ENCODE data around the gene TOP3A. TPM values are rescaled to one million over a fixed set of nuclear protein-coding genes. Genes with fewer than 3 reads are reported as not detected.

The TOP3A gene
- total RNA-seq, 1 experiment from 2014 or later = 52.2 TPM

GRCh38 chr17:18252160-18252559 is 62.6 kb downstream of the TOP3A start:
- TF ChIP-seq EZH2 (IDR thresholded peaks at IDR 0.05; ENCODE audit: low read depth) (no peak), CTCF (conservative IDR thresholded peaks at IDR 0.05) (no peak)
- Histone ChIP-seq H3K9me2 (ENCODE audit: insufficient read depth) (no peaks in the 10 kb centered on the region), H4K20me1 (ENCODE audit: insufficient read depth) (peaks cover 44% of the 10 kb centered on the region), H3K9me3 (ENCODE audit: insufficient read depth, low read depth) (no peaks in the 10 kb centered on the region), H3K79me2 (ENCODE audit: low read depth) (peaks cover 25% of the 10 kb centered on the region), H3K4me2 (no peak overlapping the region), H2AFZ (no peak overlapping the region), H3K27me3 (ENCODE audit: insufficient read depth, low read depth) (no peaks in the 10 kb centered on the region), H3F3A (ENCODE audit: insufficient read depth, low read depth) (peaks cover 35% of the 10 kb centered on the region), H3K4me3 (no peak overlapping the region), H3K4me1 (replicated peaks; ENCODE audit: insufficient read depth) (peaks cover 12% of the 10 kb centered on the region), H3K27ac (no peak overlapping the region), H3K36me3 (ENCODE audit: low read depth) (peaks cover 52% of the 10 kb centered on the region)
- intact Hi-C loops (cut with micrococcal nuclease; ENCODE audit: unreplicated experiment) = no loop called here
- CTCF ChIA-PET = no interaction called here
- POLR2A ChIA-PET (ENCODE audit: unreplicated experiment) = no interaction called here
- no TSS peak for BruUV-seq (replicated peaks)
- no peak for DNase-seq

GRCh38 chr17:18251204-18251603 is 63.6 kb downstream of the TOP3A start:
- no peak overlapping the region for H3K4me3 ChIP-seq
- POLR2A ChIA-PET (ENCODE audit: unreplicated experiment) = no interaction called here
- no peaks in the 10 kb centered on the region for H3K27me3 ChIP-seq (ENCODE audit: insufficient read depth, low read depth)
- no TSS peak for BruUV-seq (replicated peaks)
- DNase-seq = no peak
- no peak overlapping the region for H3K4me2 ChIP-seq
- peaks cover 3% of the 10 kb centered on the region; the same call in 1 of the 2 replicates for H3K4me1 ChIP-seq (replicated peaks; ENCODE audit: insufficient read depth)
- peaks cover 55% of the 10 kb centered on the region for H3K36me3 ChIP-seq (ENCODE audit: low read depth)
- no peaks in the 10 kb centered on the region for H3K9me3 ChIP-seq (ENCODE audit: insufficient read depth, low read depth)
- TF ChIP-seq CTCF (conservative IDR thresholded peaks at IDR 0.05) (no peak), EZH2 (IDR thresholded peaks at IDR 0.05; ENCODE audit: low read depth) (no peak)
- peaks cover 43% of the 10 kb centered on the region for H4K20me1 ChIP-seq (ENCODE audit: insufficient read depth)
- intact Hi-C loops (cut with micrococcal nuclease; ENCODE audit: unreplicated experiment) = no loop called here
- H2AFZ ChIP-seq = no peak overlapping the region
- H3F3A ChIP-seq (ENCODE audit: insufficient read depth, low read depth) = peaks cover 34% of the 10 kb centered on the region; the same call in 1 of the 2 replicates
- H3K9me2 ChIP-seq (ENCODE audit: insufficient read depth) = no peaks in the 10 kb centered on the region
- H3K79me2 ChIP-seq (ENCODE audit: low read depth) = peaks cover 16% of the 10 kb centered on the region
- no peak overlapping the region for H3K27ac ChIP-seq
- CTCF ChIA-PET = no interaction called here

GRCh38 chr17:18250708-18251107 is 64.1 kb downstream of the TOP3A start:
- H3K27ac ChIP-seq = no peak overlapping the region
- no peaks in the 10 kb centered on the region for H3K27me3 ChIP-seq (ENCODE audit: insufficient read depth, low read depth)
- H3K36me3 ChIP-seq (ENCODE audit: low read depth) = peaks cover 55% of the 10 kb centered on the region
- H3K4me3 ChIP-seq = no peak overlapping the region
- TF ChIP-seq EZH2 (IDR thresholded peaks at IDR 0.05; ENCODE audit: low read depth) (no peak), CTCF (conservative IDR thresholded peaks at IDR 0.05) (no peak)
- no peaks in the 10 kb centered on the region for H3K4me1 ChIP-seq (replicated peaks; ENCODE audit: insufficient read depth)
- no peak overlapping the region for H3K4me2 ChIP-seq
- DNase-seq = no peak
- H3K79me2 ChIP-seq (ENCODE audit: low read depth) = peaks cover 11% of the 10 kb centered on the region
- CTCF ChIA-PET = no interaction called here
- H3F3A ChIP-seq (ENCODE audit: insufficient read depth, low read depth) = peaks cover 38% of the 10 kb centered on the region; the same call in 1 of the 2 replicates
- intact Hi-C loops (cut with micrococcal nuclease; ENCODE audit: unreplicated experiment) = no loop called here
- H4K20me1 ChIP-seq (ENCODE audit: insufficient read depth) = peaks cover 40% of the 10 kb centered on the region
- POLR2A ChIA-PET (ENCODE audit: unreplicated experiment) = interaction anchor here (0.5 kb wide), 1 partner anchor 113 kb away, joined by 3 read pairs; the partner anchor contains the start of gene SHMT1
- BruUV-seq (replicated peaks) = no TSS peak
- H3K9me2 ChIP-seq (ENCODE audit: insufficient read depth) = no peaks in the 10 kb centered on the region
- H3K9me3 ChIP-seq (ENCODE audit: insufficient read depth, low read depth) = no peaks in the 10 kb centered on the region
- no peak overlapping the region for H2AFZ ChIP-seq

All from PC-9 (cell line).